SJCRH30 (cell line): ENCODE results near the gene SERINC1. TPM values are rescaled to one million over a fixed set of nuclear protein-coding genes. Genes with fewer than 3 reads are reported as not detected.

ENCODE experiments used
- DNase-seq, 2 experiments: peaks; one replicate each; pipeline ENCODE4 v3.0.0-alpha.2; 2015 to 2020
- H3K27ac ChIP-seq: fragments of 250-450 bp; sonication (Bioruptor Pico); 2 replicates; pipeline ENCODE4 v1.5.1; 2020; ENCODE audit warnings: mild to moderate bottlenecking, moderate library complexity
- H3K27me3 ChIP-seq: fragments of 250-450 bp; sonication (Bioruptor Pico); 2 replicates; pipeline ENCODE4 v1.5.1; 2020; ENCODE audit warnings: mild to moderate bottlenecking, moderate library complexity
- H3K36me3 ChIP-seq: fragments of 250-450 bp; sonication (Bioruptor Pico); 2 replicates; pipeline ENCODE4 v1.5.1; 2020; ENCODE audit warnings: mild to moderate bottlenecking, moderate library complexity
- H3K4me1 ChIP-seq: fragments of 250-450 bp; sonication (Bioruptor Pico); 2 replicates; pipeline ENCODE4 v1.5.1; 2020; ENCODE audit warnings: mild to moderate bottlenecking, moderate library complexity
- H3K4me3 ChIP-seq: fragments of 250-450 bp; sonication (Bioruptor Pico); 2 replicates; pipeline ENCODE4 v1.5.1; 2020; ENCODE audit warnings: mild to moderate bottlenecking, moderate library complexity
- H3K9me3 ChIP-seq: fragments of 250-450 bp; sonication (Bioruptor Pico); replicated peaks from 2 replicates; pipeline ENCODE4 v1.5.1; 2020; ENCODE audit warnings: mild to moderate bottlenecking, moderate library complexity
- total RNA-seq: library from RNA; depleted of rRNA; stranded (reverse); fragments of >200 nt; shearing (Covaris generic); gene quantifications from 2 replicates; pipeline ENCODE4 v1.2.3, GENCODE V29; 2014

The SERINC1 gene
- total RNA-seq, 1 experiment from 2014 or later, result 76.7 TPM

GRCh38 chr6:122416825-122417224 is 54.8 kb downstream of the SERINC1 start:
- DNase-seq, result no peak
- Histone ChIP-seq H3K9me3 (no peaks in the 10 kb centered on the region), H3K27me3 (no peaks in the 10 kb centered on the region), H3K4me3 (no peak overlapping the region), H3K36me3 (peaks cover 63% of the 10 kb centered on the region), H3K27ac (no peak overlapping the region), H3K4me1 (no peaks in the 10 kb centered on the region)

GRCh38 chr6:122412001-122412400 is 59.6 kb downstream of the SERINC1 start:
- Histone ChIP-seq H3K4me3 (no peak overlapping the region), H3K9me3 (no peaks in the 10 kb centered on the region), H3K36me3 (peaks cover 36% of the 10 kb centered on the region), H3K27me3 (no peaks in the 10 kb centered on the region), H3K27ac (no peak overlapping the region), H3K4me1 (no peaks in the 10 kb centered on the region)
- DNase-seq, result no peak

DNA sequence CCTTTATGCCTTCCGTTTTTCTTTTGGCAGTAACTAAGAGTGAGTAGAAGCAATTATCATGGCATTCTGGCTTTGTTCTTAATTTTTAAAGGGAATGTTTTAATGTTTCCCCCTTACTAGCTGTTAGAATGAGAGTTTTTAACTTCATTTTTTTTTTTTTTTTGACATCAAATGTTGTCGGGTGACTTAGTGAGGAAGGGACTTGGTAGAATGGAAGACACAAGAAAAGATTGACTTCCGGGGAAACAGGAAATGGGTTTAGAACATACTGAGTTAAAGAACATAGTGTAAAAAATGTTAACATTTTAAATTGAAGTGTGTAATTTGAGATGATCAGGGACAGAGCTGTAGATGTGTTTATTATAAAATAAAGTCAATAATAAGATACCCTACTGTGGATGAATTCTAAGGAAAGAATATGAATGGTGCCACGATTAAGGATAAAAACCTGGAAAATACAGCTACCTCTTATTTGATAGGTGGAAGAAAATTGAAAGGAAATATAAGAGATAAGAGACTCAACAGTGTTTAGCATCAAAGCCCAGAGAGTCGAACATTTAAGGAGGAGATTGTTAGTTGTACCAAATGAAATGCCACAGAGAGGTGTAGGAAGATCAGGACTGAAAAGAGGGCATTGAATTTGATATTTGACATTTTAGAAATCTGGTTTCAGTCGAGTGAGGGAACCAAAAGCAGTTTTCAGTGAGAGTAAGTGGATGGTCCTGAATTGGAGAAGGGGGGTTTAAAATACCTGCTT is 62.7 kb downstream of the SERINC1 start:
- DNase-seq, result no peak
- Histone ChIP-seq H3K4me1 (no peaks in the 10 kb centered on the region), H3K36me3 (peaks cover 17% of the 10 kb centered on the region), H3K9me3 (no peaks in the 10 kb centered on the region), H3K27ac (no peak overlapping the region), H3K4me3 (no peak overlapping the region), H3K27me3 (no peaks in the 10 kb centered on the region)

- H3K4me1 ChIP-seq, result no peaks in the 10 kb centered on the region
- H3K36me3 ChIP-seq, result peaks cover 13% of the 10 kb centered on the region
- no peak overlapping the region for H3K27ac ChIP-seq
- no peak overlapping the region for H3K4me3 ChIP-seq
- no peaks in the 10 kb centered on the region for H3K9me3 ChIP-seq
- no peak for DNase-seq
- H3K27me3 ChIP-seq, result no peaks in the 10 kb centered on the region
These were observed 63.4 kb downstream of the SERINC1 start for GRCh38 chr6:122408240-122408639.

DNA sequence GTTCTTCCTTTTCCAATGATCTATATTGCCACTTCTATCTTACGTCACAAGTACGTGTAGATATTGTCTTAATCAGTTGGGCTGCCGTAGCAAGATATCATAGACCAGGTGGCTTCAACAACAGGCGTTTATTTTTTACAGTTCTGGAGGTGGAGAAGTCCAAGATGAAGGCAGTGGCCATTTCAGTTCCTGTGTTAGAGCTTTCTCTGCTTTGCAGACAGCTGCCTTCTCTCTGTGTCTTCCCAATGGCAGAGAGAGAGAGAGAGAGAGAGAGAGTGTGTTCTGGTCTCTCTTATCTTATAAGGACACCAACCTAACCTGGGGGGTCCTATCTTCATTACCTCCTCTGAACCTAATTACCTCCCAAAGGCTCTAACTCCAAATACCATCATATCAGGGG is 63.9 kb downstream of the SERINC1 start:
- H3K4me1 ChIP-seq, result no peaks in the 10 kb centered on the region
- H3K4me3 ChIP-seq, result no peak overlapping the region
- H3K27ac ChIP-seq, result no peak overlapping the region
- H3K9me3 ChIP-seq, result no peaks in the 10 kb centered on the region
- no peaks in the 10 kb centered on the region for H3K27me3 ChIP-seq
- no peak for DNase-seq
- peaks cover 8% of the 10 kb centered on the region for H3K36me3 ChIP-seq

DNA sequence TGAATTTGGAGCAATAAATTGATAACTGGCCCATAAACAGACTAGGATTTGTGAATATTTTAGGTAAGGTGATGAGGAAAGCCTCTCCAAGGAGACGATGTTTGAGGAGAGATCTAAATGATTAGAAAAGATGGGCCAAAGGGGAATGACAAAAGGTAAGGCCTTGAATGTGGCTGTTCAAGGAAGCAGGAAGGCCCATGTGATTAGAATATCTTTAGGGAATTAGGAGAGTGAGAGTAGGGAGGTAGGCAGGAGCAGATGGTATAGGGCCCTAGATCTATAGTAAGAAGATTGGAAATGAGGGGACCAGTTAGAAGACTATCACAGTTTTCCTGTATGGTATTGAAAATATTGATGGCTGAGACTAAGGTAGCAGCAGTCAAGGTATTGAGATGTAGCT is 65.4 kb downstream of the SERINC1 start:
- Histone ChIP-seq H3K4me1 (peaks cover 4% of the 10 kb centered on the region), H3K36me3 (no peaks in the 10 kb centered on the region), H3K27ac (no peak overlapping the region), H3K4me3 (no peak overlapping the region), H3K9me3 (no peaks in the 10 kb centered on the region), H3K27me3 (no peaks in the 10 kb centered on the region)
- DNase-seq, result no peak

DNA sequence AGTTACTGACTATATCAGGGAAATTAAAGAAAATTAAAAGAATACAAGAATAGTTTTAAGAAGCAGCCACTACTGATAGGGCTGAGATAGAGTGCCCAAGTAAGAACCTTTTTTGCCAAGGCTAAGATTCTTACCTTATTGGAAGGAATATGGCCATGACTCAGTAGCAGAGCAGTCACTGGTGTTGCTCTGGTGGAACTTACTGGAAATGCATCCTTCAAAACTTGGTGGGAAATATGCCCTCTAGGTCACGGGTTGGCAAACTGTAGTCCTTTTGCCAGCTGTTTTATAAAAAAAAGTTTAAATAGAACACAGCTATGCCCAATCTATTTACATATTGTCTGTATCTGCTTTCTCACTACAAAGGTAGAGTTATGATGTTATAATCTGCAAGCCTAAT is 66.2 kb downstream of the SERINC1 start:
- no peak for DNase-seq
- H3K36me3 ChIP-seq, result no peaks in the 10 kb centered on the region
- H3K27me3 ChIP-seq, result no peaks in the 10 kb centered on the region
- no peak overlapping the region for H3K27ac ChIP-seq
- no peak overlapping the region for H3K4me3 ChIP-seq
- H3K4me1 ChIP-seq, result peaks cover 9% of the 10 kb centered on the region
- no peaks in the 10 kb centered on the region for H3K9me3 ChIP-seq

- no peak overlapping the region for H3K4me3 ChIP-seq
These were observed 67.2 kb downstream of the SERINC1 start for GRCh38 chr6:122404444-122404843.

GRCh38 chr6:122401104-122401503 is 70.5 kb downstream of the SERINC1 start:
- Histone ChIP-seq H3K27ac (no peak overlapping the region), H3K9me3 (no peaks in the 10 kb centered on the region), H3K4me1 (peaks cover 17% of the 10 kb centered on the region), H3K4me3 (peak overlapping the region; percentile 94), H3K36me3 (no peaks in the 10 kb centered on the region), H3K27me3 (no peaks in the 10 kb centered on the region)
- DNase-seq, result no peak

More at GRCh38 chr6:122404444-122404843, 67.2 kb downstream of the SERINC1 start:
- H3K27me3 ChIP-seq, result no peaks in the 10 kb centered on the region
- no peak for DNase-seq
- H3K27ac ChIP-seq, result no peak overlapping the region
- peaks cover 9% of the 10 kb centered on the region for H3K4me1 ChIP-seq
- no peaks in the 10 kb centered on the region for H3K36me3 ChIP-seq
- no peaks in the 10 kb centered on the region for H3K9me3 ChIP-seq

DNA sequence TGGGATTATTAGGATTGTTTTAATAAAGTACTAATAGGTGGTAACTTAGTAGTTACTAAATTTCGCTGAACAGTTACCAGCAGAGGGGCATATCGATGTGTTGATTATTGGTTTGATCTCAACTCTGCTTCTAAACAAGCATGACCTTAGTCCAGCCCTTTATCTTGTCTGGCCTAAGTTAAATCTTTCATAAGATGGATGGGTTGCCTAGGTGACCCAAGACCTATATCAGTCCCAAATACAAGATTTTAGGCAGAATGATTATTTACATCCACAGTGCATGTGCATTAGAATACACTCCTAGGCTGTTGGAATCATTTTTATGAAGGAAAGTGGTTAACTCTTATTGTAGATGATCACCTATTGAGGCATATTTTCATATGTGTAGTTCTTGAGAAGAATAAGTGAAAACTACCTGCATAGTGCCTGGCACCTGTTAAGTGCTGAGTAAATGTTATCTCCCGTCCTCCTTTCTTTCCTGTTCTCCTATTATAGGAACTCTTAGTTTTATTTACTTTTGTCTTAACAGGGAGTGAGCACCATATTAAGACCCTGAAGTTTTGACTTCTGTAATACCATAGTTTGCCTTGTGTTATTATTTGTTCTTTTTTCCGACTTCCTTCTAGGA is 71.0 kb downstream of the SERINC1 start:
- no peaks in the 10 kb centered on the region for H3K27me3 ChIP-seq
- H3K4me1 ChIP-seq, result peaks cover 17% of the 10 kb centered on the region
- H3K27ac ChIP-seq, result peak overlapping the region; percentile 83; the same call in 1 of the 2 replicates
- DNase-seq, result no peak
- H3K4me3 ChIP-seq, result peak overlapping the region; percentile 94
- no peaks in the 10 kb centered on the region for H3K9me3 ChIP-seq
- H3K36me3 ChIP-seq, result no peaks in the 10 kb centered on the region

DNA sequence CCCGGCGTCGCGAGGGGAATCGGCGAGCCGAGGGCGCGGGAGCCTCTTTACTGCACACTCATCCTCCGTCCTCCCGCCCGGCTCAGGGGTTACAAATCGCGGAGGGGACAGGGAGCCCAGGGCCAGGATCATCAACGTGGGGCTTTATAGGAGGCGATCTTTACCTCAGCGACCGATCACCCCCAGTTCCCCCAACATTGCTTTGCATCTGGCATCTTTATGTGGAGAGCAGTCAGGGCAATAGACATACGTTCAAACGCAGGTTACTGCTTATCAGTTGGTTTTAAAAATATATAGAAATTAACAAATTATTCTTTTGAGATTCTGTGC is 71.5 kb downstream of the SERINC1 start:
- Histone ChIP-seq H3K27me3 (no peaks in the 10 kb centered on the region), H3K9me3 (no peaks in the 10 kb centered on the region), H3K4me3 (peak overlapping the region; percentile 94), H3K27ac (peak overlapping the region; percentile 83), H3K4me1 (peaks cover 17% of the 10 kb centered on the region), H3K36me3 (no peaks in the 10 kb centered on the region)
- DNase-seq, result peak; percentile 30 to 51

GRCh38 chr6:122399348-122400120 is 72.1 kb downstream of the SERINC1 start, which contains the start of gene HSF2:
TSS of gene HSF2 (plus strand) at chr6:122399652. CDS start at chr6:122399738, 86 bp downstream.
- no peaks in the 10 kb centered on the region for H3K27me3 ChIP-seq
- peak; percentile 97 for DNase-seq
- H3K4me1 ChIP-seq, result peaks cover 17% of the 10 kb centered on the region
- H3K9me3 ChIP-seq, result no peaks in the 10 kb centered on the region
- peak within 1 kb of the TSS; percentile 94 for H3K4me3 ChIP-seq
- H3K36me3 ChIP-seq, result no peaks in the 10 kb centered on the region
- H3K27ac ChIP-seq, result peak within 1 kb of the TSS; percentile 83

DNA sequence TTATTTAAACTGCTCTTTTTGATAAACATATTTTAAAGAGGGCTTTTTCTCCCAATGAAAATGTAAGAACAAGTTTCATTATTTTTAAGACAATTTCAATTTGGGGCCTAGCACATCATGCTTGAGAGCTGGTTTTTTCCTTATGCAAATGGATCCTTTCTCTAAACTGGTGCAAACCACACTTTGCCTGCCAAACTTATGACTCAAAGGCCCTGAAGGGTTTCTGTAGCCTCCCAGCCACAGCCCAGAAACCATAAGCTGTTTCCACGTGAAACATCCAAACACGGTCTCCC is 72.6 kb downstream of the SERINC1 start:
- Histone ChIP-seq H3K4me1 (peaks cover 17% of the 10 kb centered on the region), H3K9me3 (no peaks in the 10 kb centered on the region), H3K4me3 (peak overlapping the region; percentile 40), H3K27ac (peak overlapping the region; percentile 55), H3K36me3 (no peaks in the 10 kb centered on the region), H3K27me3 (no peaks in the 10 kb centered on the region)
- DNase-seq, result no peak

DNA sequence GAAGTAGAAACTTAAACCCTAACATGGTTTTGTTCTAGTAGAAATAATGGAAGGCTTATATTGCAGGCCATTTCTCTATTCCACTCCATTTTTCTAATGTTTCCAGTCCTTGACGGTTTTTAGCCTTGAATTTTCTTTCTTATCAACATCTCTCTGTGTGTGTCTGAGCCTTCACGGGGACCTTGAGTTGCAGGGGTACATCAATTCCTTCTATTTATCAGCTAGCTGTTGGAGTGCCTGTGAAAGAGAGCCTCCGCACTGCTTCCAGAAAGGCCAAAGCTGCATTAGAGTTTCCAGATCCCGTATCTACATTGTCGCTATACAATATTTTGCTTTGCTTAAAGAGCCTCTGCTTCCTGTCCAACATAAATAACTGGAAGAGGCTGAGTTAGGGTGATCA is 77.6 kb downstream of the SERINC1 start:
- Histone ChIP-seq H3K36me3 (no peaks in the 10 kb centered on the region), H3K4me3 (no peak overlapping the region), H3K9me3 (no peaks in the 10 kb centered on the region), H3K27ac (no peak overlapping the region), H3K27me3 (no peaks in the 10 kb centered on the region), H3K4me1 (peaks cover 8% of the 10 kb centered on the region)
- no peak for DNase-seq

- no peaks in the 10 kb centered on the region for H3K36me3 ChIP-seq
- H3K27ac ChIP-seq, result no peak overlapping the region
- H3K9me3 ChIP-seq, result no peaks in the 10 kb centered on the region
- no peak for DNase-seq
- no peak overlapping the region for H3K4me3 ChIP-seq
- H3K4me1 ChIP-seq, result peaks cover 3% of the 10 kb centered on the region
- no peaks in the 10 kb centered on the region for H3K27me3 ChIP-seq
These were observed 78.2 kb downstream of the SERINC1 start for GRCh38 chr6:122393351-122393896.
